Panc1 (cell line): ENCODE data around the gene EYS.

Experiments
- SIN3A ChIP-seq: IDR thresholded peaks from 2 replicates; pipeline ENCODE4 v1.6.1; 2012; ENCODE audit warnings: low read depth, mild to moderate bottlenecking, low read length, moderate library complexity, borderline replicate concordance; ENCODE audit not compliant: insufficient read depth
- TF ChIP-seq, protein P1 (sequence below): fragments of 450-650 bp; IDR thresholded peaks from 2 replicates; pipeline ENCODE4 v1.5.1; 2017; ENCODE audit warnings: mild to moderate bottlenecking
- TF ChIP-seq, protein P2 (sequence below), 2 experiments: IDR thresholded peaks; 2 replicates each; pipeline ENCODE4 v1.6.1; 2011 to 2012; ENCODE audit warnings: low read depth in 2 of 2, control low read depth in 1 of 2, low read length in 1 of 2, mild to moderate bottlenecking in 1 of 2, moderate library complexity in 1 of 2; ENCODE audit not compliant: insufficient read depth in 1 of 2

DNA sequence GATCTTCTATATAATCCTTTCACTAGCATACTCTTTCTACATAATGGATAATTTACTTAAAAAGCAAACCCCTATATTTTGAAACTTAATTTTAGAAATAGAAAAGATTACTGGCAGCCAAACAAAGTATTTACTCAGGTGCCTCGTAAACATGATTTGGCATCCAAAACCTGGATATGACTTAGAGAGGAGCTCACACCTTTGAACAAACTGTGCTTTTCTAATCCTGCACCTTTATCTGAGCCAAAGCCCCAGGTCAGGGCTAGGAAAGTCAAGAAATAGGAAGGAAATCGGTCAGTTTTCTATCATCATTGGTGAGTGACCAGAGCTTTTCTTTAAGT, 1900.5 kb downstream of the EYS start:
- TF ChIP-seq, protein P1, sequence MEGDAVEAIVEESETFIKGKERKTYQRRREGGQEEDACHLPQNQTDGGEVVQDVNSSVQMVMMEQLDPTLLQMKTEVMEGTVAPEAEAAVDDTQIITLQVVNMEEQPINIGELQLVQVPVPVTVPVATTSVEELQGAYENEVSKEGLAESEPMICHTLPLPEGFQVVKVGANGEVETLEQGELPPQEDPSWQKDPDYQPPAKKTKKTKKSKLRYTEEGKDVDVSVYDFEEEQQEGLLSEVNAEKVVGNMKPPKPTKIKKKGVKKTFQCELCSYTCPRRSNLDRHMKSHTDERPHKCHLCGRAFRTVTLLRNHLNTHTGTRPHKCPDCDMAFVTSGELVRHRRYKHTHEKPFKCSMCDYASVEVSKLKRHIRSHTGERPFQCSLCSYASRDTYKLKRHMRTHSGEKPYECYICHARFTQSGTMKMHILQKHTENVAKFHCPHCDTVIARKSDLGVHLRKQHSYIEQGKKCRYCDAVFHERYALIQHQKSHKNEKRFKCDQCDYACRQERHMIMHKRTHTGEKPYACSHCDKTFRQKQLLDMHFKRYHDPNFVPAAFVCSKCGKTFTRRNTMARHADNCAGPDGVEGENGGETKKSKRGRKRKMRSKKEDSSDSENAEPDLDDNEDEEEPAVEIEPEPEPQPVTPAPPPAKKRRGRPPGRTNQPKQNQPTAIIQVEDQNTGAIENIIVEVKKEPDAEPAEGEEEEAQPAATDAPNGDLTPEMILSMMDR = no peak
- TF ChIP-seq, protein P2, sequence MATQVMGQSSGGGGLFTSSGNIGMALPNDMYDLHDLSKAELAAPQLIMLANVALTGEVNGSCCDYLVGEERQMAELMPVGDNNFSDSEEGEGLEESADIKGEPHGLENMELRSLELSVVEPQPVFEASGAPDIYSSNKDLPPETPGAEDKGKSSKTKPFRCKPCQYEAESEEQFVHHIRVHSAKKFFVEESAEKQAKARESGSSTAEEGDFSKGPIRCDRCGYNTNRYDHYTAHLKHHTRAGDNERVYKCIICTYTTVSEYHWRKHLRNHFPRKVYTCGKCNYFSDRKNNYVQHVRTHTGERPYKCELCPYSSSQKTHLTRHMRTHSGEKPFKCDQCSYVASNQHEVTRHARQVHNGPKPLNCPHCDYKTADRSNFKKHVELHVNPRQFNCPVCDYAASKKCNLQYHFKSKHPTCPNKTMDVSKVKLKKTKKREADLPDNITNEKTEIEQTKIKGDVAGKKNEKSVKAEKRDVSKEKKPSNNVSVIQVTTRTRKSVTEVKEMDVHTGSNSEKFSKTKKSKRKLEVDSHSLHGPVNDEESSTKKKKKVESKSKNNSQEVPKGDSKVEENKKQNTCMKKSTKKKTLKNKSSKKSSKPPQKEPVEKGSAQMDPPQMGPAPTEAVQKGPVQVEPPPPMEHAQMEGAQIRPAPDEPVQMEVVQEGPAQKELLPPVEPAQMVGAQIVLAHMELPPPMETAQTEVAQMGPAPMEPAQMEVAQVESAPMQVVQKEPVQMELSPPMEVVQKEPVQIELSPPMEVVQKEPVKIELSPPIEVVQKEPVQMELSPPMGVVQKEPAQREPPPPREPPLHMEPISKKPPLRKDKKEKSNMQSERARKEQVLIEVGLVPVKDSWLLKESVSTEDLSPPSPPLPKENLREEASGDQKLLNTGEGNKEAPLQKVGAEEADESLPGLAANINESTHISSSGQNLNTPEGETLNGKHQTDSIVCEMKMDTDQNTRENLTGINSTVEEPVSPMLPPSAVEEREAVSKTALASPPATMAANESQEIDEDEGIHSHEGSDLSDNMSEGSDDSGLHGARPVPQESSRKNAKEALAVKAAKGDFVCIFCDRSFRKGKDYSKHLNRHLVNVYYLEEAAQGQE (IDR thresholded peaks at IDR 0.05; ENCODE audit: insufficient read depth in 1 of 2, low read depth in 2 of 2, low read length in 1 of 2) = no peak
- no peak for TF ChIP-seq SIN3A
